Rectal smooth muscle tissue (tissue), 1 donor: Measurements from ENCODE around the gene TSKU.

Experiments used
- H3K27ac ChIP-seq: one replicate; pipeline ENCODE4 v1.7.0; 2013; ENCODE audit warnings: low read depth, low read length, inconsistent platforms
- H3K27me3 ChIP-seq: one replicate; pipeline ENCODE4 v1.7.0; 2013; ENCODE audit warnings: low read length; ENCODE audit not compliant: control insufficient read depth, insufficient read depth
- H3K36me3 ChIP-seq: one replicate; pipeline ENCODE4 v1.7.0; 2013; ENCODE audit warnings: low read length; ENCODE audit not compliant: control insufficient read depth, insufficient read depth
- H3K4me1 ChIP-seq: one replicate; pipeline ENCODE4 v1.7.0; 2013; ENCODE audit warnings: low read length; ENCODE audit not compliant: control insufficient read depth, insufficient read depth
- H3K4me3 ChIP-seq: one replicate; pipeline ENCODE4 v1.7.0; 2013; ENCODE audit warnings: low read length
- H3K9ac ChIP-seq: one replicate; pipeline ENCODE4 v1.7.0; 2013; ENCODE audit warnings: low read length

TSKU gene

GRCh38 chr11:76768088-76768908 lies 14.9 kb upstream of the TSKU start:
- H3K4me3 ChIP-seq: no peak overlapping the region
- H3K4me1 ChIP-seq: peaks cover 2% of the 10 kb centered on the region
- no peaks in the 10 kb centered on the region for H3K36me3 ChIP-seq
- H3K27me3 ChIP-seq: no peaks in the 10 kb centered on the region
- H3K9ac ChIP-seq: no peak overlapping the region
- no peak overlapping the region for H3K27ac ChIP-seq

DNA sequence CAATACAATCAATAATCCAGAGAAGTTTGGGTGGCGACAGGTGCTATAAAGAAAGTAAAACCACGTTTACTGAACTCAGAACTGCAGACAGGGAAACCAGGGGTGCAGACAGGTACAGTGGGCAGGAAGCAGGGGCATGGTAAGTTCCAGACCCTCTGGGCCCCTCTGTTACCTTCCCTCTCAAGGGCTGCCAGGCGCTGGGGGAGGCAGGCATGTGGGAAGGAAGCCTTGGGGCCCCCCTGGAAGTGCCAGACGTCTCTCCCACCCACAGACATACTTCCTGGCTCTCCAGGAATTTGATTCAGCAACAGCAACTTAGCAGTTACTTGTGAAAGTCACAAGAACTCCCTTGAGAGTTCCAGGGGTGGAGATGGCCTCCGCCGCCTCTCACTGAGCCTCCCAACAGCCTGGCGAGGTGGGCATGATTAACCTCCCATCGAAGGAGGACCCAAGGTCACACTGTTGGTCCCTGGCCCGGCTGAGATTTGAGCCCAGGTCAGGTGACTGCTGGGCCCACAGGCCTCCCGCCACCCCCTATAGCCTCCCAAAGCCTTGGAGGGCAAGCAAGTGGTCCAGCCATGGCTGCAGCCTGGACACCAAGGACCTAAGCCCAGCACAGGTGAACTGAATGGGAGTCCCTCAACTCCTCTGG lies 14.1 kb upstream of the TSKU start:
- Histone ChIP-seq H3K4me3 (no peak overlapping the region), H3K4me1 (no peaks in the 10 kb centered on the region), H3K9ac (no peak overlapping the region), H3K27me3 (no peaks in the 10 kb centered on the region), H3K36me3 (no peaks in the 10 kb centered on the region), H3K27ac (no peak overlapping the region)

GRCh38 chr11:76769645-76770586 lies 13.2 kb upstream of the TSKU start:
- H3K4me3 ChIP-seq: no peak overlapping the region
- H3K27ac ChIP-seq: no peak overlapping the region
- H3K9ac ChIP-seq: no peak overlapping the region
- H3K36me3 ChIP-seq: no peaks in the 10 kb centered on the region
- H3K4me1 ChIP-seq: no peaks in the 10 kb centered on the region
- no peaks in the 10 kb centered on the region for H3K27me3 ChIP-seq

- Histone ChIP-seq H3K4me1 (no peaks in the 10 kb centered on the region), H3K4me3 (no peak overlapping the region), H3K27ac (no peak overlapping the region), H3K27me3 (no peaks in the 10 kb centered on the region), H3K9ac (no peak overlapping the region), H3K36me3 (no peaks in the 10 kb centered on the region)
Measured at GRCh38 chr11:76770642-76771445, 12.3 kb upstream of the TSKU start.

- Histone ChIP-seq H3K36me3 (no peaks in the 10 kb centered on the region), H3K4me1 (no peaks in the 10 kb centered on the region), H3K27me3 (no peaks in the 10 kb centered on the region), H3K9ac (no peak overlapping the region), H3K4me3 (no peak overlapping the region), H3K27ac (no peak overlapping the region)
Measured at GRCh38 chr11:76771446-76772099, 11.6 kb upstream of the TSKU start.

GRCh38 chr11:76772100-76772782 lies 10.9 kb upstream of the TSKU start:
- H3K4me3 ChIP-seq: no peak overlapping the region
- peak overlapping the region; percentile 4 for H3K27ac ChIP-seq
- no peaks in the 10 kb centered on the region for H3K36me3 ChIP-seq
- H3K4me1 ChIP-seq: no peaks in the 10 kb centered on the region
- no peaks in the 10 kb centered on the region for H3K27me3 ChIP-seq
- H3K9ac ChIP-seq: no peak overlapping the region

DNA sequence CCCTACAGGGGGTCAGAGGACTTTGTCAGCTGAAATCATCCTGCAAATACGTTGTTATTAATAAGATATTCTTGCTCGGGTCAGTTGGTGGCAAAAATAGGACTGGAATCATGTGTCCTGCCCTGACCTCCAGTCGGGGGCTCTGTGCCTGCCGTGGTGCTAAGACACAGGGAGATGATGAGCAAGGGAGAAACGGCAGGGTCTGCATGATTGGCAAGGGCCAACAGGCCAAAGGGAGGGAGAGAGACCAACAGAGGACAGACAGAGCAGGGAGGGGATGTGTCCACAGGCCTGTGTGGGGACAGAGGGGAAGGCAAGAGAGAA lies 10.4 kb upstream of the TSKU start:
- H3K4me3 ChIP-seq: no peak overlapping the region
- H3K27ac ChIP-seq: peak overlapping the region; percentile 4
- H3K4me1 ChIP-seq: no peaks in the 10 kb centered on the region
- H3K36me3 ChIP-seq: no peaks in the 10 kb centered on the region
- no peaks in the 10 kb centered on the region for H3K27me3 ChIP-seq
- no peak overlapping the region for H3K9ac ChIP-seq

- Histone ChIP-seq H3K4me1 (no peaks in the 10 kb centered on the region), H3K4me3 (no peak overlapping the region), H3K27ac (no peak overlapping the region), H3K9ac (no peak overlapping the region), H3K36me3 (no peaks in the 10 kb centered on the region), H3K27me3 (no peaks in the 10 kb centered on the region)
Measured at GRCh38 chr11:76773921-76774361, 9.2 kb upstream of the TSKU start.

DNA sequence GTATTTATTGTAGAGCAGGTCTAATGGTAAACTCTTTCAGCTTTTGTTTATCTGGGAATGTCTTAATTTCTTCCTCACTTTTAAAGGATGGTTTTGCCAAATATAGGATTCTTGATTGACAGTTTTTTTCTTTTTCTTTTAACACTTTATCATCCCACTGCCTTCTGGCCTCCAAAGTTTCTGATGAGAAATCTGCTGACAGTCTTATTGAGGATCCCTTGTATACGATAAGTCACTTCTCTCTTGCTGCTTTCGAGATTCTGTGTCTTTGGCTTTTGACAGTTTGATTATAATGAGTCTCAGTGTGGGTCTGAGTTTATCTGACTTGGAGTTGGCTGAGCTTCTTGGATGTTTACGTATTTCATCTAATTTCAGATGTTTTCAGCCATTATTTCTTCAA lies 6.7 kb upstream of the TSKU start:
- Histone ChIP-seq H3K36me3 (no peaks in the 10 kb centered on the region), H3K4me1 (no peaks in the 10 kb centered on the region), H3K4me3 (no peak overlapping the region), H3K27ac (no peak overlapping the region), H3K9ac (no peak overlapping the region), H3K27me3 (no peaks in the 10 kb centered on the region)

- Histone ChIP-seq H3K9ac (no peak overlapping the region), H3K4me3 (no peak overlapping the region), H3K4me1 (no peaks in the 10 kb centered on the region), H3K27me3 (no peaks in the 10 kb centered on the region), H3K36me3 (no peaks in the 10 kb centered on the region), H3K27ac (no peak overlapping the region)
Measured at GRCh38 chr11:76777305-76777704, 5.9 kb upstream of the TSKU start.

DNA sequence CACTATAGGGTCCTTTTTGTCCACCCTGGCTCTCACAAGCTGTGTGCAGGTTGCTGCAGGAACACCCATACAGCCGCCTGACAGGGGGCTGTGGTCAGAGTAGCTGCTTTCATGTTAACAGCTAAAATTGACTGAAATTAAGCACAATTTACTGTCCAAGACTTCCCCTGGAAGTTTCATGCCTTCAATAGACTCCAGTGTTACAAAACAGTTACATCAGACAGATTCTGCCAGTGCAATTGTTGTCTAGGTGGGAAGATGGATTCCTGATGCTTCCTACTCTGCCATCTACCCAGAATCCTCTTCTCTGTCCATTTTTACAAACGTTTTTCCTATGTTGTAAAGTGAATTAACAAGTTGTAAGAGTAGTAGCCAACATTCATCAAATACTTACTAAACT lies 5.3 kb upstream of the TSKU start:
- Histone ChIP-seq H3K4me3 (no peak overlapping the region), H3K27ac (no peak overlapping the region), H3K27me3 (no peaks in the 10 kb centered on the region), H3K36me3 (no peaks in the 10 kb centered on the region), H3K4me1 (no peaks in the 10 kb centered on the region), H3K9ac (no peak overlapping the region)
